Measurements from ENCODE around the gene TPM1.
A peak's percentile ranks its signal among the peaks of the same experiment; 100 is the strongest.

The TPM1 gene

GRCh38 chr15:63073497-63074172 lies 31.1 kb downstream of the TPM1 start:
- no peak for DNase-seq (ENCODE audit: insufficient read length, low spot score)
- FAIRE-seq: no peak
- no peak for TF ChIP-seq POLR2A (IDR thresholded peaks at IDR 0.05; ENCODE audit: low read depth, low read length)

- no peak for TF ChIP-seq POLR2A (IDR thresholded peaks at IDR 0.05; ENCODE audit: low read depth, low read length)
- FAIRE-seq: no peak
- DNase-seq (ENCODE audit: insufficient read length, low spot score): no peak
Observed at GRCh38 chr15:63075015-63075983, 32.8 kb downstream of the TPM1 start.

GRCh38 chr15:63075984-63076713 lies 33.6 kb downstream of the TPM1 start:
- TF ChIP-seq POLR2A (IDR thresholded peaks at IDR 0.05; ENCODE audit: low read depth, low read length): no peak
- DNase-seq (ENCODE audit: insufficient read length, low spot score) (no peak), FAIRE-seq (no peak)

GRCh38 chr15:63076714-63077046 lies 34.1 kb downstream of the TPM1 start:
- no peak for TF ChIP-seq POLR2A (IDR thresholded peaks at IDR 0.05; ENCODE audit: low read depth, low read length)
- FAIRE-seq: no peak
- DNase-seq (ENCODE audit: insufficient read length, low spot score): no peak

- FAIRE-seq (no peak), DNase-seq (ENCODE audit: insufficient read length, low spot score) (no peak)
- TF ChIP-seq POLR2A (IDR thresholded peaks at IDR 0.05; ENCODE audit: low read depth, low read length): no peak
Observed at GRCh38 chr15:63077952-63078351, 35.4 kb downstream of the TPM1 start.

- DNase-seq (ENCODE audit: insufficient read length, low spot score) (peak; percentile 31), FAIRE-seq (no peak)
- TF ChIP-seq POLR2A (IDR thresholded peaks at IDR 0.05; ENCODE audit: low read depth, low read length): no peak
Observed at GRCh38 chr15:63079947-63080626, 37.5 kb downstream of the TPM1 start.

- no peak for TF ChIP-seq POLR2A (IDR thresholded peaks at IDR 0.05; ENCODE audit: low read depth, low read length)
- FAIRE-seq (no peak), DNase-seq (ENCODE audit: insufficient read length, low spot score) (no peak)
Observed at GRCh38 chr15:63080634-63081250, 38.2 kb downstream of the TPM1 start.

GRCh38 chr15:63082366-63082765 lies 39.8 kb downstream of the TPM1 start:
- FAIRE-seq (no peak), DNase-seq (ENCODE audit: insufficient read length, low spot score) (no peak)
- no peak for TF ChIP-seq POLR2A (IDR thresholded peaks at IDR 0.05; ENCODE audit: low read depth, low read length)

GRCh38 chr15:63083044-63083443 lies 40.5 kb downstream of the TPM1 start:
- no peak for TF ChIP-seq POLR2A (IDR thresholded peaks at IDR 0.05; ENCODE audit: low read depth, low read length)
- FAIRE-seq (no peak), DNase-seq (ENCODE audit: insufficient read length, low spot score) (no peak)

GRCh38 chr15:63083541-63083940 lies 41.0 kb downstream of the TPM1 start:
- DNase-seq (ENCODE audit: insufficient read length, low spot score) (no peak), FAIRE-seq (no peak)
- TF ChIP-seq POLR2A (IDR thresholded peaks at IDR 0.05; ENCODE audit: low read depth, low read length): no peak

- TF ChIP-seq POLR2A (IDR thresholded peaks at IDR 0.05; ENCODE audit: low read depth, low read length): no peak
- no peak for DNase-seq (ENCODE audit: insufficient read length, low spot score)
- no peak for FAIRE-seq
Observed at GRCh38 chr15:63084806-63085205, 42.3 kb downstream of the TPM1 start.

GRCh38 chr15:63085289-63085688 lies 42.7 kb downstream of the TPM1 start:
- DNase-seq (ENCODE audit: insufficient read length, low spot score) (no peak), FAIRE-seq (no peak)
- TF ChIP-seq POLR2A (IDR thresholded peaks at IDR 0.05; ENCODE audit: low read depth, low read length): no peak

GRCh38 chr15:63086271-63086670 lies 43.7 kb downstream of the TPM1 start:
- TF ChIP-seq POLR2A (IDR thresholded peaks at IDR 0.05; ENCODE audit: low read depth, low read length): no peak
- FAIRE-seq: no peak
- no peak for DNase-seq (ENCODE audit: insufficient read length, low spot score)
